NCI-H345 (cell line): ENCODE measurements around the gene TLCD2.
"Not testable (repeated sequence)": the region's sequence is repeated elsewhere in the genome, so short reads cannot be mapped to it uniquely, and the experiment has no call there.

Experiments used
- DNase-seq: peaks from one replicate; lab custom pipeline; 2025; lab: John Stamatoyannopoulos, UW

The TLCD2 gene

GRCh38 chr17:1735834-1736347 is 25.7 kb upstream of the TLCD2 start:
- DNase-seq: no peak

GRCh38 chr17:1735418-1735817 is 25.2 kb upstream of the TLCD2 start:
- DNase-seq: no peak

GRCh38 chr17:1733759-1734158 is 23.6 kb upstream of the TLCD2 start:
- no peak for DNase-seq

GRCh38 chr17:1732833-1733321 is 22.7 kb upstream of the TLCD2 start:
- no peak for DNase-seq

GRCh38 chr17:1732241-1732832 is 22.2 kb upstream of the TLCD2 start:
- DNase-seq: no peak

GRCh38 chr17:1731194-1731506 is 21.0 kb upstream of the TLCD2 start:
- no peak for DNase-seq

GRCh38 chr17:1730326-1731193 is 20.4 kb upstream of the TLCD2 start:
- DNase-seq: no peak

- no peak for DNase-seq
These were observed 19.8 kb upstream of the TLCD2 start for GRCh38 chr17:1729966-1730325.

GRCh38 chr17:1727876-1728630 is 17.9 kb upstream of the TLCD2 start:
- DNase-seq: no peak

GRCh38 chr17:1727258-1727789 is 17.1 kb upstream of the TLCD2 start:
- DNase-seq: no peak

- DNase-seq: no peak
These were observed 16.6 kb upstream of the TLCD2 start for GRCh38 chr17:1726626-1727257.

- DNase-seq: no peak
These were observed 15.7 kb upstream of the TLCD2 start for GRCh38 chr17:1725642-1726511.

- peak; percentile 34 for DNase-seq
These were observed 14.9 kb upstream of the TLCD2 start for GRCh38 chr17:1724869-1725641.

GRCh38 chr17:1724351-1724868 is 14.2 kb upstream of the TLCD2 start, which contains the start of gene WDR81:
TSS of gene WDR81 (plus strand) at chr17:1724704. CDS start at chr17:1724960, 256 bp downstream.
- DNase-seq: peak; percentile 66

GRCh38 chr17:1722022-1722421 is 11.8 kb upstream of the TLCD2 start:
- not testable (repeated sequence) for DNase-seq

GRCh38 chr17:1720856-1721386 is 10.7 kb upstream of the TLCD2 start:
- peak; percentile 29 for DNase-seq

GRCh38 chr17:1718362-1719165 is 8.4 kb upstream of the TLCD2 start:
- no peak for DNase-seq

- peak; percentile 90 for DNase-seq
These were observed 6.9 kb upstream of the TLCD2 start for GRCh38 chr17:1716912-1717695.
